Measurements from ENCODE around the gene HDAC6. TPM values are rescaled to one million over a fixed set of nuclear protein-coding genes. Genes with fewer than 3 reads are reported as not detected.
"Not testable (repeated sequence)": the region's sequence is repeated elsewhere in the genome, so short reads cannot be mapped to it uniquely, and the experiment has no call there.

The HDAC6 gene
- total RNA-seq, 1 experiment from 2014 or later: 24.6 TPM

DNA sequence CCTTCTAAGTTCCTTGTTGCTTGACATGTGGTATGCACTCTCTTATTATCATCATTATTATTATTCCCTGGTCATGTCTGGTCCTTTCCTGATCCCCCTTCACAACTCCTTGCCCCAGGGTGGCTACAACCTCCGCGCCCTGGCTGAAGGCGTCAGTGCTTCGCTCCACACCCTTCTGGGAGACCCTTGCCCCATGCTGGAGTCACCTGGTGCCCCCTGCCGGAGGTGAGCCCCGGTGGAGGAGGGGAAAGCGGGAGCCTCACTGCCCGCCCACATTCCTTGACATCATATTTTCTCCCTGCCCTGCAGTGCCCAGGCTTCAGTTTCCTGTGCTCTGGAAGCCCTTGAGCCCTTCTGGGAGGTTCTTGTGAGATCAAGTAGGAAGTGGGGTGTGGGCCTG lies 13.4 kb downstream of the HDAC6 start:
- DNase-seq (ENCODE audit: low read depth, low spot score): no peak
- in situ Hi-C loops (cut with HindIII; ENCODE audit: low pct_unique_long_range_greater_than_20kb, low sequenced_read_pairs): no loop called here

DNA sequence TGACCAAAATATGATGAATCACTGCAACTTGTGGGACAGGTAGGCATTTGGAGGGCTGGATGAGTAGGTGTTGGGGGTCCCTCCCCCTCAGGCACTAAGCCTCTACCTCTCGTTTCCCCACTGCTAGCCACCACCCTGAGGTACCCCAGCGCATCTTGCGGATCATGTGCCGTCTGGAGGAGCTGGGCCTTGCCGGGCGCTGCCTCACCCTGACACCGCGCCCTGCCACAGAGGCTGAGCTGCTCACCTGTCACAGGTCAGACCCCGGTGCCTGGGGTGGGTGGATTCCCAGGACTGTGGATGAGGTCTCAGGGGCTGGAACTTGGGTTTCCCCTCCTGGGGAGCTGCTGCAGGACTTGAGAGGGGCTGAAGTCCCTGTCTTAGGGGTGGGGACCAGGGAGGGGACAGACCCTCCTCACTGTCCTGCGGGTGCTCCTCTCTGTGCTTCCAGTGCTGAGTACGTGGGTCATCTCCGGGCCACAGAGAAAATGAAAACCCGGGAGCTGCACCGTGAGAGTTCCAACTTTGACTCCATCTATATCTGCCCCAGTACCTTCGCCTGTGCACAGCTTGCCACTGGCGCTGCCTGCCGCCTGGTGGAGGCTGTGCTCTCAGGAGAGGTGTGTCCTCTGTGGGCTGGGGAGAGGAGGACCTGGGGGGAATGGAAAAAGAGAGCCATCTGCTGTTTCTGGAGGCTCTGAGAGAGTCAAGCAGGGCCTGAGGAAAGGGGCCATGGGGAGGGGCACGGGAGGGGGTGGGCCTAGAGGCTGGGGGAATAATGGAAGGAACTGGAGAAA lies 14.3 kb downstream of the HDAC6 start:
- in situ Hi-C loops (cut with HindIII; ENCODE audit: low pct_unique_long_range_greater_than_20kb, low sequenced_read_pairs): no loop called here

DNA sequence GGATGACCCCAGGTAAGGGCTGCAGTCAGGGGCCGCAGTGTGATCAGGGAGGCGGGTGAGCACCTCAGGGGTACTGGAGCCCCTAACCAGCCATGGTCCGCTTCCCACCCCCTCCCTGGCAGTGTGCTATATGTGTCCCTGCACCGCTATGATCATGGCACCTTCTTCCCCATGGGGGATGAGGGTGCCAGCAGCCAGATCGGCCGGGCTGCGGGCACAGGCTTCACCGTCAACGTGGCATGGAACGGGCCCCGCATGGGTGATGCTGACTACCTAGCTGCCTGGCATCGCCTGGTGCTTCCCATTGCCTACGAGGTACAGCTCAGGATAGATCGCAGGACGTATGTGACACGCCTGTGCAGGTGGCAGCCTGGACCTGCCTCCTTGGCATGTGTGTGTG lies 16.2 kb downstream of the HDAC6 start:
- in situ Hi-C loops (cut with HindIII; ENCODE audit: low pct_unique_long_range_greater_than_20kb, low sequenced_read_pairs): no loop called here
- no peak for DNase-seq (ENCODE audit: low read depth, low spot score)

More for the DNA sequence above, 14.3 kb downstream of the HDAC6 start:
- DNase-seq (ENCODE audit: low read depth, low spot score): no peak

DNA sequence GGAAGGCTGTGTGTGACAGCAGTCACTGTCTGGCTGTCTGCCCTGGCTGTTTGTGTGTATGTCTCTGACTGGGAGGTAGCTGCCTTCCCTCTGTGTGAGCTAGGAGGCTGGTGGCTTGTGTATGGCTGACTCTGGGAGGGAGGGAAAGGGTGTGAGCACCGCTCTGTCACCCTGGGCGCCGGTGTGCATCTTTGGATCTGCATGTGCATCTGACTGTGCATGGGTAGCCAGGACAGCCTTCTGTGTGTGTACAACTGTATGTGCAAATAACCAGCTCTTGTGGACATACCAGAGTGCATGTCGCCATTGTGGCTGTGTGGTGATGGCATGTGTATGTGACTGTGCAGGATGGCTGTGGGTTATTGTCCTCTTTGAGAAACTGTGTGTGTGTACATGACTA lies 17.0 kb downstream of the HDAC6 start:
- DNase-seq (ENCODE audit: low read depth, low spot score): no peak
- in situ Hi-C loops (cut with HindIII; ENCODE audit: low pct_unique_long_range_greater_than_20kb, low sequenced_read_pairs): no loop called here

DNA sequence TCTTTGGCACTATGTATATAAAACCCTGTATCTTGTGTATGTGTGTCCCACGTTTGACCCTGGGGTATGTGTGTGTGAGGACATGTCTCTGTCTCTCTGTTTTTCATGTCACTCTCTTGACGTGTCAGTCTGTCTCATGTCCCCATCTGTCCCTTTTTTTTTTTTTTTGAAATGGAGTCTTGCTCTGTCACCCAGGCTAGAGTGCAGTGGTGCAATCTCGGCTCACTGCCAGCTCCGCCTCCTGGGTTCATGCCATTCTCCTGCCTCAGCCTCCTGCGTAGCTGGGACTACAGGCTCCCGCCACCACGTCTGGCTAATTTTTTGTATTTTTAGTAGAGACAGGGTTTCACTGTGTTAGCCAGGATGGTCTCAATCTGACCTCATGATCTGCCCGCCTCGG lies 17.5 kb downstream of the HDAC6 start:
- in situ Hi-C loops (cut with HindIII; ENCODE audit: low pct_unique_long_range_greater_than_20kb, low sequenced_read_pairs); DNase-seq (ENCODE audit: low read depth, low spot score): not testable (repeated sequence)

DNA sequence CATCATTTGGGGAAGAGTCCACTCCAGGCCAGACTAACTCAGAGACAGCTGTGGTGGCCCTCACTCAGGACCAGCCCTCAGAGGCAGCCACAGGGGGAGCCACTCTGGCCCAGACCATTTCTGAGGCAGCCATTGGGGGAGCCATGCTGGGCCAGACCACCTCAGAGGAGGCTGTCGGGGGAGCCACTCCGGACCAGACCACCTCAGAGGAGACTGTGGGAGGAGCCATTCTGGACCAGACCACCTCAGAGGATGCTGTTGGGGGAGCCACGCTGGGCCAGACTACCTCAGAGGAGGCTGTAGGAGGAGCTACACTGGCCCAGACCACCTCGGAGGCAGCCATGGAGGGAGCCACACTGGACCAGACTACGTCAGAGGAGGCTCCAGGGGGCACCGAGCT lies 21.2 kb downstream of the HDAC6 start:
- no peak for DNase-seq (ENCODE audit: low read depth, low spot score)
- in situ Hi-C loops (cut with HindIII; ENCODE audit: low pct_unique_long_range_greater_than_20kb, low sequenced_read_pairs): no loop called here

DNA sequence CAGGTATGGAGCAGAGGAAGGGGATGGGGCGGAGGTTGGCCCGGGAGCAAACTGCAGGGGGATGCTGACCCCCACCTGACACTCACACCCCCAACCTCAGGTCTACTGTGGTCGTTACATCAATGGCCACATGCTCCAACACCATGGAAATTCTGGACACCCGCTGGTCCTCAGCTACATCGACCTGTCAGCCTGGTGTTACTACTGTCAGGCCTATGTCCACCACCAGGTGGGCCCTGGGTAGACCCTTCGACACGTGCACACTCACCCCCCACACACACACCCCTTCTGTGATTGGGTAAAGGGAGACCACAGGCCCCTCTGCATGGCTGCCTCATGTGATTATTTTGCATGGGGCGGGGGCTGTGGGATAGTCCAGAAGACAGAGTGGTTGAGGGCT lies 22.2 kb downstream of the HDAC6 start:
- in situ Hi-C loops (cut with HindIII; ENCODE audit: low pct_unique_long_range_greater_than_20kb, low sequenced_read_pairs): no loop called here
- DNase-seq (ENCODE audit: low read depth, low spot score): no peak

DNA sequence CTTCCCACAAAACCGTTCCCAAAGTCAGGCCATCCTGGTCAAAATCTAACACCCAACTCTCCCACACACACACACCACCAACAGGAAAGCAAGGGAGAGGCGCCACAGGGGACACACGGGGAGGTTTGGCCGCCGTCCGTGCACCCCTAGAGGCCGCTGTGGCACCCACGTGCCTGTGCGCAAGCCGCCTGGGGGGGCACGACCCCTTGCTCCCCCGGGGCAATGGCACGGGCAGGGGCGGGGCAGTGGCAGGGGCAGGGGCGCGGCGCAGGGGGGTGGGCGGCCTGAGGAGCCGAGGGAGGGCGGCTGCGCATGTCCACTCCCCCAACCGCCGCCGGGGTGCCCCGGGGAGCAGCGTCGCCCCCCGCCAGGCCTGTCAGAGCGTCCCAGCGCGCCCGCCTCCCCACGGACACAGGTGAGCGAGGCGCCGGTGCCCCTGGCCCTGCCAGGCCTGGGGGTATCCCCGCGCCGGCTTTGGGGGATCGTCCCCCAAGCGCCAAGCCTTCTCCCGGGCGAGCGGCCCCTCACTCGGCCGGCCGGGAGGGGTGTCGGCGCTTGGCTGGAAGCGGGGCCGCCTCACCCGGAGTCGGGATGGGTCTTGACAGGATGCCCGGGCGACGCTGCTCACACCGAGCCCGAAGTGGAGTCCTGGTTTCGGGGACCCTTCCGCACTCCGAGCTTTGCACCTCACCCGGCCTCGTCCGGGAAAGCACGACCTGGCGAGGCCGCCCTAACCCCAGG lies 24.4 kb downstream of the HDAC6 start, which contains the start of gene ERAS:
Gene ERAS, plus strand, starts transcription at position 379 of the 741 bp plus-strand sequence. CDS start 2,611 bp downstream, outside the sequence.
- no peak for DNase-seq (ENCODE audit: low read depth, low spot score)
- in situ Hi-C loops (cut with HindIII; ENCODE audit: low pct_unique_long_range_greater_than_20kb, low sequenced_read_pairs): no loop called here

DNA sequence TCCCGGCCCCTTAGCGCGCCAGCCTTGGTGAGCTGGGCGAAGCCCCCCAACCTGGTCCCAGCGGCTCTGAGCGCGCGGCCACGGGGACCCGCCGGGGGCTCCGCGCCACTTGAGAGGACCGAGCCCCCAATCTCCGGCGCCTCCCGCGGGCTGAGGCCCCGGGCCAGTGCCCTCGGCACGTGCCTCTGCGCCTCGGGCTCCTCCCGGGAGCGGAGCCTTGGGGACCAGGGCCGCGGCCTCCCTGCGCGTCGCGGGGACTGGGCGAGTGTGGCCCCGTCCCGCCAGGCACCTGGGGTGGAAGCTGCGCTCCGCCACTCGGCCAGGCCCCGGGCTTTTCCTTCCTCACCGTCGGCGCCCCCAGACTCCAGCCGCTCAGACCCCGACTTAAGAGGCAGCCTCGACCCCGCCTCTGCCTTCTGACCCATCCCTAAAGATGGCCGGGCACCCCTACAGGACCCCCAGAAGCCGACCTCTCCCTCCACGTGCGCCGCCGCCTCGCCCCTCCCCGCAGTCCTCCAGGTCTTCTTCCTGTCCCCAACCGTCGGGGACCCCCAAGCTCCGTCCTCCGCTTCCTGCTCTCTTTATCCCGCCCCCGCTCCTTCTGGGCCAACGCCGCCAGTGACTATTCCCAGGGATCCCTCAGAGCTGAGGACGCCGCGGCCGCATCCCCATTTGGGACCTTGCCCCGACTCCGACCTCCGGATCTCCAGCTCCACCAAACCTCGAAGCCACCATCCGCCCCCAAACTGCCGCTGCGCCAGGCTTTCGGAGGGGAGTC lies 25.2 kb downstream of the HDAC6 start:
- in situ Hi-C loops (cut with HindIII; ENCODE audit: low pct_unique_long_range_greater_than_20kb, low sequenced_read_pairs): no loop called here

DNA sequence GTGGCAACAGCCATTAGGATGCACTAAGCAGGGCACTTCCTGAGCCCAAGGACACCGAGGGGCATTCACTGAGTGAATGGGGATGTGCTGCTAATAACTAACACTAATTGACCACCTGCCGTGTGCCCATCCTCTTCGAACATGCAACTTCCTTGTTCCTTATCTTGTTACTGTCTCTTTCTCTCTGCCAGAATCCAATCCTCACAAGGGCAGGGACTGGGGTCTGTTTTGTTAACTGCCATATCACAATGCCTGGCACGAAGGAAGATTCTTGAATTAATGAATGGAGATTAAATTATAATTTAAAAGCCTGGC lies 25.7 kb downstream of the HDAC6 start:
- no peak for DNase-seq (ENCODE audit: low read depth, low spot score)
- in situ Hi-C loops (cut with HindIII; ENCODE audit: low pct_unique_long_range_greater_than_20kb, low sequenced_read_pairs): no loop called here

More for the DNA sequence above, 25.2 kb downstream of the HDAC6 start:
- no peak for DNase-seq (ENCODE audit: low read depth, low spot score)

DNA sequence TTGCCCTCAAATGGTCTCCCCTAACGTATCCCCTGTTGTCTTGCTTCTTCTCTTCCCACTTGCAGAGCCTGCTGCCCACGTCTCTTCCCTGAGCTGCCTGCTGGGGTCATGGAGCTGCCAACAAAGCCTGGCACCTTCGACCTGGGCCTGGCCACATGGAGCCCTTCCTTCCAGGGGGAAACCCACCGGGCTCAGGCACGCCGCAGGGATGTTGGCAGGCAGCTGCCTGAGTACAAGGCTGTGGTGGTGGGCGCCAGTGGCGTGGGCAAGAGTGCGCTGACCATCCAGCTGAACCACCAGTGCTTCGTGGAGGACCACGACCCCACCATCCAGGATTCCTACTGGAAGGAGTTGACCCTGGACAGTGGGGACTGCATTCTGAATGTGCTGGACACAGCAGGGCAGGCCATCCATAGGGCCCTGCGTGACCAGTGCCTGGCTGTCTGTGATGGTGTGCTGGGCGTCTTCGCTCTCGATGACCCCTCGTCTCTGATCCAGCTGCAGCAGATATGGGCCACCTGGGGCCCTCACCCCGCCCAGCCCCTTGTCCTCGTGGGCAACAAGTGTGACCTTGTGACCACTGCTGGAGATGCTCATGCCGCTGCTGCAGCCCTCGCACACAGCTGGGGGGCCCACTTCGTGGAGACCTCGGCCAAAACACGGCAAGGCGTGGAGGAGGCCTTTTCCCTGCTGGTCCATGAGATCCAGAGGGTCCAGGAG lies 27.3 kb downstream of the HDAC6 start:
- in situ Hi-C loops (cut with HindIII; ENCODE audit: low pct_unique_long_range_greater_than_20kb, low sequenced_read_pairs): no loop called here
- DNase-seq (ENCODE audit: low read depth, low spot score): no peak

DNA sequence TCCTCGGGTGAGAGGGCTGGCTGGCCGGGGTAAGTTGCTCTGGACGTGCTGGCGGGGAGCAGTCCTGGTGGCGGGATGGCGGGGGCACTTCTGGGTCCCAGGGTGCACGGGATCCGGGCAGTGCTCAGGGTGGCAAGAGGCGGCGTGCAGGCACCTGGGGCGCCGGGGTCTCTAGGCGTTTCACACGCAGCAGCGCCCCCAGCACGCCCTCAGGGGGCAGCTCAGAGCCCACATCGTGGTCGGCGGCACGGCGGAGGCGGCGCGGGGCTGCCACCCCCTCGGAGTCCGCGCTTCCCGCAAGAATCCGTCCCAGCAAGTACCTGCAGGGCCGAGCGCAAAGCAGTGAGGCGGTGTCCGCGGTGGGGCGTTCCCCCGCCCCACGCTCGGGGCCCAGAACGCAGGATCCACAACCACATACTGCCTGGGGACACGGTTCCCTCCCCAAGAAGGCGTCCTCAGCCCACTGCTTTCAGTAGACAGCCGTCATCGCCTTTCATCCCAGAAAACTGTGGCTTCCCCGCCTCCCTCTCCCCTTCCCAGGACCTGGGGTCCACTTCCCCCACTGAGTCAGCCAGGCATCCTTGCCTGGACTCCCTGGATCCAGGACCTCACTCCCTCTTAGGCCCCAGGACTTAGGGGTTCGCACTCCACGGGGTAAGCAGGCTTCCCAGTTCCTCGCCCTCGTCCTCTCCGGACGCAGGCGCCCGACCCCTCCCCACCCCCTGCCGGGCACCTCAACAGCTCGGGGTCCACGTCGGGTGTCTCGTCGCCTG lies 29.5 kb downstream of the HDAC6 start:
- in situ Hi-C loops (cut with HindIII; ENCODE audit: low pct_unique_long_range_greater_than_20kb, low sequenced_read_pairs): no loop called here
- DNase-seq (ENCODE audit: low read depth, low spot score): no peak

DNA sequence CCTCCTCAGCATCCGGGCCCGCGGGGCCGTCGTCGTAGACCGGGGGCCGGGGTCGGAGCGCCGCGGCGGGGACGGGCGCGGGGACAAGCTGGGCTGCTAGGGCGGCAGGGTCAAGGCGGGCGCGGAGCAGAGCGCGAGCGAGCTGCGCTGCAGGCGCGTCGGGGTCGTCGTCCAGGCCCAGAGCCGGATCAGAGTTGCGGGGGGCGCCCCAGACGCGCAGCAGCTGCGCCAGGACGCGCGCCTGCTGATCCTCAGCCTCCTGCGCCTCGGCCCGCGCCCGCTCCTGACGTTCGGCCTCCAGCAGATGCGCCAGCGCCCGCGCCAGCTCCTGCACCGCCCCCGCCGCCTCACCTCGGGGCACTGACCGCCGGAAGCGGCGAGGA lies 30.0 kb downstream of the HDAC6 start:
- no peak for DNase-seq (ENCODE audit: low read depth, low spot score)
- in situ Hi-C loops (cut with HindIII; ENCODE audit: low pct_unique_long_range_greater_than_20kb, low sequenced_read_pairs): no loop called here

DNA sequence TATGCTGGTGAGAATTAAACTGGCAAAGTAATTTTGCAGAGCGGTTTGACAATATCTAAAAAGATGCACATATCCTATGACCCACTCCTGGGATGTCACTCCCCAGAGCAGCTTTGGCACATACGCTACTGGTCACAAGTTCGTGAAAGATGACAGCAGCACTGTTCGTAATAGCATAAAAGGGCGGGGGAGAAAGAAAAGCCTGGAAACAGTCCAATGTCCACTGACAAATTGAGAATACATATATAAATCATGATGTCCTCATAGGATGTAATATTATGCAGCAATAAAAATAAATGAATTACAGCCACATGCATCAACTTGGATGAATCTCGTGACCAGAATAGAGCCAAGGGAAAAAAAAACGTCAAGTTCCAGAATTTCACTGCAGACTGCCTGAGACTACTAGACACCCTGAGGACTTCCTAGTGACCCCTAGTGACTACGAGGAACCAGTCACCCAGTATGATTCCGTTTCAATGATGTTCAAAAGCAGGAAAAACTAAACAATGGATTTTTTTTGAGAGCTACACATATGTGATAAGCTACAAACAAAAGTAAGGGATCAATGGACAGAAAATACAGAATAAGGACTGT lies 31.8 kb downstream of the HDAC6 start:
- DNase-seq (ENCODE audit: low read depth, low spot score): no peak
- in situ Hi-C loops (cut with HindIII; ENCODE audit: low pct_unique_long_range_greater_than_20kb, low sequenced_read_pairs): no loop called here

DNA sequence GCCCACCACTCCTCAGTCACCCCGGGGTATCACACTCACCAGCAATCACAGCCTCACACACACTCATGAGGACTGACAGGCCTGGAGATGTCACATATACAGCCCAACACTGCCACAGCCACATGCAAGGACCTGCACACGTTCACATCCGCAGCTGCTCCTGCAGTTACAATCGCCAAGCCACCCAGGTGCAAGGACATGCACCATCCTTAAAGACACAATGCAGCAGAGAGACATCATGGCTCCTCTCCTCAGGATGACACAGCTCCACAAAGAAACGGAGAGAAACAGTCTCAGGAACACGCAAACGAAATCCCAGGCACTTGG lies 32.5 kb downstream of the HDAC6 start:
- DNase-seq (ENCODE audit: low read depth, low spot score): no peak
- in situ Hi-C loops (cut with HindIII; ENCODE audit: low pct_unique_long_range_greater_than_20kb, low sequenced_read_pairs): no loop called here

DNA sequence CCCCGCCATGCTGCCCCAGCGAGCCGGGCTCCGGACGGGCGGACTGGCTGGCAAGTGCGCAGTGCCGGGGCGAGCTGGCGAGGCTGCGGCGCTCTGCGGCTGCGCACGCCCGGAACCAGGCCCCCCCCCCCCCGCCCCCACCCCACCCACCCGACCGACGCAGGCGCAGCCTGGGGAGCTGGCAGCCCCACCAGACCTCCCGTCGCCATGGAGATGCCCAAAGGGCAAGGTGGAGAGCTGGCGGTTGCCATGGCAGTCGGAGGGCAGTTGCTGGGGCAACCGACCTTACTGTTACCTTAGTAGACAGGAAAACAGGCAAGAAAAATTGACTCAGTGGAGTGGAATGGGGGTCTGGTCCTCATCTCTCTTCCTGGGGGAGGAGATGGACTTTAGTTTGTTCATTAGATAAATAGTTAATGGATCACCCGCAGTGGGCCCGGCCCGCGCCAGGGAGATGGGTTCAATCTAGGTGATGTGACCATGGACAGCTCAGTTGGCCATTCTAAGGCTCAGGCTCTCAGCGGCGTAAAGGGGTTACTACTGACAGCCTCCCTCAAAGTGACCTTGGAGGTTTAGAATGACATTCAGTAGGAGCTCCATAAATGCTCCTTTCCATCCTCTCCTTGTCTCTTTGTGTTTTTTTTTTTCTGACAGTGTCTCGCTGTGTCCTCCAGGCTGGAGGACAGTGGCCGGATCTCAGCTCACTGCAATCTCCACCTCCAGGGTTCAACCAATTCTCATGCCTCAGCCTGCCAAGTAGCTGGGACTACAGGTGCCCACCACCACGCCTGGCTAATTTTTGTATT lies 33.9 kb downstream of the HDAC6 start, which contains the start of gene PCSK1N:
Gene PCSK1N, minus strand, starts transcription at position 87 of the 806 bp plus-strand sequence. Its CDS starts 78 bp downstream, at position 9.
- DNase-seq (ENCODE audit: low read depth, low spot score): peak; percentile 46
- in situ Hi-C loops (cut with HindIII; ENCODE audit: low pct_unique_long_range_greater_than_20kb, low sequenced_read_pairs): no loop called here
